Sigmoid colon (tissue), 7 donors: ENCODE data around the gene TMEM9. TPM values are rescaled to one million over a fixed set of nuclear protein-coding genes. Genes with fewer than 3 reads are reported as not detected.
A peak's percentile ranks its signal among the peaks of the same experiment; 100 is the strongest.

Source experiments
- DNase-seq: peaks from one replicate; pipeline ENCODE4 v3.0.0-alpha.2; 2019
- H3K27ac ChIP-seq, 4 donors: fragments of 200-600 bp; sonication (generic); one replicate each; pipeline ENCODE4 v1.5.1; 2016 to 2019; ENCODE audit warnings: mild to moderate bottlenecking in 1 of 4
- H3K27me3 ChIP-seq, 3 donors: fragments of 200-600 bp; sonication (generic); one replicate each; pipeline ENCODE4 v1.5.1; 2019; ENCODE audit warnings: mild to moderate bottlenecking in 1 of 3
- H3K36me3 ChIP-seq, 4 donors: fragments of 200-600 bp; sonication (generic); one replicate each; pipeline ENCODE4 v1.5.1; 2016 to 2019
- H3K4me1 ChIP-seq, 4 donors: fragments of 200-600 bp; sonication (generic); one replicate each; pipeline ENCODE4 v1.5.1; 2017 to 2019
- H3K4me3 ChIP-seq, 4 donors: fragments of 200-600 bp; sonication (generic); one replicate each; pipeline ENCODE4 v1.5.1; 2017 to 2019; ENCODE audit warnings: mild to moderate bottlenecking in 2 of 4, moderate library complexity in 1 of 4
- H3K9me3 ChIP-seq, 4 donors: fragments of 200-600 bp in 3 of 4; sonication (generic) in 3 of 4; one replicate each; pipeline versions ENCODE4 v1.5.1 to v1.6.1; 2013 to 2019
- CTCF ChIP-seq, 4 experiments: fragments of 450-650 bp in 3 of 4; fragments of 200-600 bp in 1 of 4; IDR thresholded peaks; one replicate each; pipeline ENCODE4 v1.5.1; 2016 to 2019; ENCODE audit warnings: antibody characterized with exemption in 4 of 4, mild to moderate bottlenecking in 3 of 4, moderate library complexity in 2 of 4
- EP300 ChIP-seq, 4 donors: sonication (generic); formaldehyde crosslinking; IDR thresholded peaks; one replicate each; pipeline ENCODE4 v1.6.1; 2017; ENCODE audit warnings: antibody characterized with exemption in 4 of 4
- POLR2A ChIP-seq, 2 donors: fragments of 450-650 bp; IDR thresholded peaks; one replicate each; pipeline ENCODE4 v1.6.1; 2016; ENCODE audit warnings: antibody characterized with exemption in 2 of 2, mild to moderate bottlenecking in 2 of 2, moderate library complexity in 2 of 2
- POLR2AphosphoS5 ChIP-seq, 4 donors: sonication (generic); formaldehyde crosslinking; IDR thresholded peaks; one replicate each; pipeline ENCODE4 v1.6.1; 2017; ENCODE audit warnings: antibody characterized with exemption in 4 of 4
- WGBS, 2 donors: extraction: QIAGEN DNeasy Blood & Tissue Kit; methylation state at CpG; one replicate each; pipeline ENCODE4 v1.1.7; 2013; 5-methylcytosine and 5-hydroxymethylcytosine counted together
- intact Hi-C: fragments of 100-400 bp; cut with DNase I; formaldehyde crosslinking; loops from one replicate; pipeline ENCODE4 v1.15.1; 2023
- polyA plus RNA-seq, 3 donors: library from polyadenylated mRNA; stranded (reverse); fragments of 200-250 nt; gene quantifications; one replicate each; pipeline ENCODE4 v1.2.3, GENCODE V29; 2013
- total RNA-seq, 4 donors: library from RNA; depleted of rRNA; stranded (reverse); fragments of >200 nt; gene quantifications; one replicate each; pipeline ENCODE4 v1.1.0, GENCODE V29; 2016
- donor health status: healthy with polysubstance abuse.
- donor health status: Bipolar disorder and iron deficiency.
- donor health status: healthy.

Gene TMEM9
- total and polyA plus RNA-seq, 7 donors: 12.9 to 78.3 (median 56.2) TPM

GRCh38 chr1:201172999-201173610, 18.8 kb upstream of the TMEM9 start:
- H3K27me3 ChIP-seq: no peaks in the 10 kb centered on the region
- intact Hi-C loops: no loop called here
- H3K9me3 ChIP-seq: no peaks in the 10 kb centered on the region
- TF ChIP-seq POLR2AphosphoS5 (IDR thresholded peaks at IDR 0.05): no peak
- H3K4me1 ChIP-seq: peaks cover 0 to 10% (median 8%) of the 10 kb centered on the region in 4 donors
- H3K27ac ChIP-seq: no peak overlapping the region
- no peaks in the 10 kb centered on the region for H3K36me3 ChIP-seq
- no peak for DNase-seq
- 76 to 91% methylated on average over 4 of the region's 4 CpGs for whole genome bisulfite sequencing, 2 donors
- H3K4me3 ChIP-seq: no peak overlapping the region

- 84 to 93% methylated on average over 4 of the region's 4 CpGs for WGBS, 2 donors
- intact Hi-C loops: no loop called here
- DNase-seq: no peak
- H3K36me3 ChIP-seq: no peaks in the 10 kb centered on the region
- no peaks in the 10 kb centered on the region for H3K27me3 ChIP-seq
- H3K27ac ChIP-seq: no peak overlapping the region
- H3K9me3 ChIP-seq: no peaks in the 10 kb centered on the region
- peaks cover 0 to 10% (median 8%) of the 10 kb centered on the region in 4 donors for H3K4me1 ChIP-seq
- H3K4me3 ChIP-seq: no peak overlapping the region
- TF ChIP-seq POLR2AphosphoS5 (IDR thresholded peaks at IDR 0.05): no peak
- no peak for TF ChIP-seq POLR2A (IDR thresholded peaks at IDR 0.05)
- no peak for TF ChIP-seq EP300 (IDR thresholded peaks at IDR 0.05)
- no peak for TF ChIP-seq CTCF (IDR thresholded peaks at IDR 0.05)
These were observed 18.1 kb upstream of the TMEM9 start for GRCh38 chr1:201172326-201172725.

DNA sequence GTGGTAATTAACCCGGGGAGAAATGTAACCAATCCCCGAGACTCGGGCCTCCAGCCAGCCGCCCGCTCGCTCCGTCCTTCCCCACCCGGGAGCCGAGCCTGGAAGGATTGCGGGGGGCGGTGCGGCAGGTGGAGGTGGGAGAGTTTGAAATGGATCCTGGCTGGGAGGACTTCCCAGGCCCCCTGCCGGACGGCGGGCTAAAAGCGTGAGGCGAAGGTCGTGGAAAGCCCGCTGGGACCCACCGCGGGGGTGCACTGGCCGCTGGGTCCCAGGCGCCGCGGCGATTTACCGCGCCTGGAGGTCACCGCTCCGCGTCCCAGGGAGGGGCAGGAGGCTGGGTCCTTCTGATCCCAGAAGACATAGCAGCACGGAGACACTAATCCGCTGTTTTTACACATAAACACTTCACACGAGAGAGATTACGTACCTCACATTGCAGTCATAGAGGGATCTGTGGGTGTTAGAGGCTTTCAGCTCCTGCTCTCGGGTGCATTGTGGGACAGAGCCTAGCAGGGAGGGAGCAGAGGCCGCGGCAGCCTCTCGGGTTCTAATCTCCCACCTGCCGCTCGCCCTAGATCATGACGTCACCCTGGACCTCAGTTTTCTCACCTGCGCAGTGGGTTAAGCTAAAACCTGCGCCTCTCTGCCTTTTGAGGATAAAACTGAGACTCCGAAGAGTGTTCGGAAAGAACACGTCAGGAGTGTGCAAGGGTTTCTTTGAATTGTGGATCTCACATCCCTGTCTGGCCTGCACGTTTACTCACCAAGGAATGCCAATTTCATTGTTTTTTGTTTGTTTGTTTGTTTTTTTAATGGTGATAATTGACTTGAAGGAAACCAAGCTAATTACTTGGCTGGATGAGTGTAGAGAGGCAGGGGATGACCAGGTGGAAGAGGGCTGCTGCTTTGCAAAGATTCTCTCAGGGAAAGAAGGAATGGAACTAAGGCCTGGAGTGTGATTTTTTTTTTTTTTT, 17.1 kb upstream of the TMEM9 start:
- WGBS, 2 donors: 3 to 9% methylated on average over 48 of the region's 48 CpGs
- intact Hi-C loops: no loop called here

DNA sequence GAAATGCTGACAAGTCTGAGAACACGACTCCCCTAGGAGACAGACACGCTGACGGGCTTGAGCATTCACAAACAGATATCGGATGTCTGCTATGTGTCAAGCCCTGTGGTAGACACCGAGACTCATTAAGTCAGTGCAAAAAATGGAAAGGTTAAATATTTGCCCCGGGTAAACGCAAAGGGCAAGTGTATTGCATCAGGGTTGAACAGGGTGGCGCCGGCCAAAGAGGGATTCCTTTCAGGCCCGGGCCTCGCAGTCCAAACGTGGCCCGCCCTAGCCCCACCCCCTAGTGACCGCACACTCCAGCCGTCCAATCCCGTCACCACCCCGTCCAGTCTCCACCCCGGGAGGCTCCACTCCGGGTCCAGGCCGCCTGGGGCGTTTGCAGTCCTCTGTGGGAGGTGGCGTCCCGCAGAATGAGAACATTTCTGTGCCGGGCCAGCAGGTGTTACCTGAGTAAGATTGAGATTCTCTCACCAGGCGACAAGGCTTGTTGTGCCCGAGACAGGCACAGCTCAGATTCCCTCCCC, 16.3 kb upstream of the TMEM9 start:
- TF ChIP-seq POLR2A (IDR thresholded peaks at IDR 0.05) (peak; percentile 58 to 79), EP300 (IDR thresholded peaks at IDR 0.05) (peak in 1 of 4 donors; percentile 35), CTCF (IDR thresholded peaks at IDR 0.05) (no peak), POLR2AphosphoS5 (IDR thresholded peaks at IDR 0.05) (peak; percentile 86 to 94 (median 90))
- 5 to 11% methylated on average over 26 of the region's 26 CpGs for WGBS, 2 donors
- H3K4me3 ChIP-seq: peak overlapping the region; percentile 62 to 66 (median 64)
- no peaks in the 10 kb centered on the region for H3K36me3 ChIP-seq
- peak overlapping the region; percentile 84 to 95 (median 86) for H3K27ac ChIP-seq
- H3K4me1 ChIP-seq: peaks cover 0 to 10% (median 8%) of the 10 kb centered on the region in 4 donors
- DNase-seq: peak; percentile 97
- H3K9me3 ChIP-seq: no peaks in the 10 kb centered on the region
- H3K27me3 ChIP-seq: no peaks in the 10 kb centered on the region
- intact Hi-C loops: loop anchor here (1.0 kb wide), 1 partner anchor 16 kb away; the partner anchor contains the start of gene TMEM9

More for the DNA sequence above, 17.1 kb upstream of the TMEM9 start:
- Histone ChIP-seq H3K36me3 (no peaks in the 10 kb centered on the region), H3K27me3 (no peaks in the 10 kb centered on the region), H3K9me3 (no peaks in the 10 kb centered on the region), H3K27ac (peak overlapping the region; percentile 84 to 95 (median 86)), H3K4me1 (peaks cover 0 to 10% (median 8%) of the 10 kb centered on the region in 4 donors), H3K4me3 (peak overlapping the region; percentile 62 to 66 (median 64))
- DNase-seq: no peak
- TF ChIP-seq CTCF (IDR thresholded peaks at IDR 0.05): peak in 3 of 4 experiments; percentile 31 to 44 (median 44)
- no peak for TF ChIP-seq POLR2AphosphoS5 (IDR thresholded peaks at IDR 0.05)
